Measurements from ENCODE around the gene PER1. TPM values are rescaled to one million over a fixed set of nuclear protein-coding genes. Genes with fewer than 3 reads are reported as not detected.

The PER1 gene
- total RNA-seq, 1 donor from 2014 or later: 30.0 TPM

- H3K27me3 Mint-ChIP-seq (ENCODE audit: unreplicated experiment): peaks cover 4% of the 10 kb centered on the region
- TF ChIP-seq CTCF (IDR thresholded peaks at IDR 0.05; ENCODE audit: unreplicated experiment): no peak
- H3K27ac Mint-ChIP-seq (ENCODE audit: unreplicated experiment): no peak overlapping the region
- no peaks in the 10 kb centered on the region for H3K9me3 Mint-ChIP-seq (ENCODE audit: unreplicated experiment)
- no peak overlapping the region for H3K4me3 Mint-ChIP-seq (ENCODE audit: unreplicated experiment)
- H3K36me3 Mint-ChIP-seq (ENCODE audit: low read depth, unreplicated experiment): peaks cover 4% of the 10 kb centered on the region
- no peak for DNase-seq (ENCODE audit: low spot score)
- H3K4me1 Mint-ChIP-seq (ENCODE audit: unreplicated experiment): peaks cover 20% of the 10 kb centered on the region
These were observed 34.2 kb upstream of the PER1 start for GRCh38 chr17:8186446-8186786.

GRCh38 chr17:8185582-8186445 lies 33.6 kb upstream of the PER1 start:
- Mint-ChIP-seq H3K9me3 (ENCODE audit: unreplicated experiment) (no peaks in the 10 kb centered on the region), H3K36me3 (ENCODE audit: low read depth, unreplicated experiment) (peaks cover 4% of the 10 kb centered on the region), H3K4me3 (ENCODE audit: unreplicated experiment) (no peak overlapping the region), H3K27ac (ENCODE audit: unreplicated experiment) (no peak overlapping the region), H3K27me3 (ENCODE audit: unreplicated experiment) (peaks cover 3% of the 10 kb centered on the region), H3K4me1 (ENCODE audit: unreplicated experiment) (peaks cover 24% of the 10 kb centered on the region)
- TF ChIP-seq CTCF (IDR thresholded peaks at IDR 0.05; ENCODE audit: unreplicated experiment): no peak
- DNase-seq (ENCODE audit: low spot score): peak; percentile 93

GRCh38 chr17:8176998-8177731 lies 25.0 kb upstream of the PER1 start:
- Mint-ChIP-seq H3K36me3 (ENCODE audit: low read depth, unreplicated experiment) (no peaks in the 10 kb centered on the region), H3K4me3 (ENCODE audit: unreplicated experiment) (peak overlapping the region; percentile 82), H3K27me3 (ENCODE audit: unreplicated experiment) (peaks cover 15% of the 10 kb centered on the region), H3K4me1 (ENCODE audit: unreplicated experiment) (peaks cover 40% of the 10 kb centered on the region), H3K27ac (ENCODE audit: unreplicated experiment) (no peak overlapping the region), H3K9me3 (ENCODE audit: unreplicated experiment) (no peaks in the 10 kb centered on the region)
- no peak for TF ChIP-seq CTCF (IDR thresholded peaks at IDR 0.05; ENCODE audit: unreplicated experiment)
- no peak for DNase-seq (ENCODE audit: low spot score)

GRCh38 chr17:8176197-8176940 lies 24.2 kb upstream of the PER1 start, which contains the start of gene TMEM107:
Gene TMEM107 (minus strand): TSS chr17:8176380. CDS start chr17:8176286, 94 bp downstream.
- no peak for TF ChIP-seq CTCF (IDR thresholded peaks at IDR 0.05; ENCODE audit: unreplicated experiment)
- H3K27ac Mint-ChIP-seq (ENCODE audit: unreplicated experiment): peak within 1 kb of the TSS; percentile 89
- H3K4me1 Mint-ChIP-seq (ENCODE audit: unreplicated experiment): peaks cover 39% of the 10 kb centered on the region
- peak within 1 kb of the TSS; percentile 94 for H3K4me3 Mint-ChIP-seq (ENCODE audit: unreplicated experiment)
- H3K9me3 Mint-ChIP-seq (ENCODE audit: unreplicated experiment): no peaks in the 10 kb centered on the region
- H3K27me3 Mint-ChIP-seq (ENCODE audit: unreplicated experiment): peaks cover 15% of the 10 kb centered on the region
- no peaks in the 10 kb centered on the region for H3K36me3 Mint-ChIP-seq (ENCODE audit: low read depth, unreplicated experiment)
- peak; percentile 88 for DNase-seq (ENCODE audit: low spot score)
